Heart right ventricle (tissue), 16 donors: ENCODE measurements around the gene GNG13. TPM values are rescaled to one million over a fixed set of nuclear protein-coding genes. Genes with fewer than 3 reads are reported as not detected.

Experiments used
- ATAC-seq, 8 donors: fragments of 200-7000 bp; cut with Tn5 transposase; one replicate each; pipeline ENCODE4 v1.9.1; 2020; ENCODE audit warnings: mild to moderate bottlenecking in 8 of 8, moderate library complexity in 8 of 8, moderate number of reproducible peaks in 1 of 8
- DNase-seq, 2 donors: peaks; one replicate each; pipeline ENCODE4 v3.0.0-alpha.2; 2020
- H3K27ac ChIP-seq, 10 donors: fragments of 200-600 bp; sonication (generic) in 2 of 10; one replicate each; pipeline versions ENCODE4 v1.5.0 to v1.8.0; 2020 to 2022; ENCODE audit warnings: mild to moderate bottlenecking in 3 of 10
- H3K27me3 ChIP-seq, 7 donors: fragments of 200-600 bp; one replicate each; pipeline ENCODE4 v1.8.0; 2021 to 2022; ENCODE audit warnings: mild to moderate bottlenecking in 2 of 7
- H3K36me3 ChIP-seq, 9 donors: fragments of 200-600 bp; sonication (generic) in 1 of 9; one replicate each; pipeline versions ENCODE4 v1.5.0 to v1.8.0; 2020 to 2022; ENCODE audit warnings: mild to moderate bottlenecking in 2 of 9
- H3K4me1 ChIP-seq, 9 donors: fragments of 200-600 bp; sonication (generic) in 1 of 9; one replicate each; pipeline versions ENCODE4 v1.5.0 to v1.8.0; 2020 to 2022; ENCODE audit warnings: mild to moderate bottlenecking in 4 of 9
- H3K4me3 ChIP-seq, 10 donors: fragments of 200-600 bp; sonication (generic) in 2 of 10; one replicate each; pipeline versions ENCODE4 v1.5.0 to v1.8.0; 2020 to 2022; ENCODE audit warnings: mild to moderate bottlenecking in 7 of 10, moderate library complexity in 2 of 10
- H3K9me3 ChIP-seq, 11 donors: fragments of 200-600 bp in 10 of 11; sonication (generic) in 2 of 11; one replicate each; pipeline versions ENCODE4 v1.5.0 to v1.8.0; 2013 to 2022; ENCODE audit warnings: mild to moderate bottlenecking in 2 of 11, control low read depth in 1 of 11, moderate library complexity in 1 of 11
- CTCF ChIP-seq, 9 donors: fragments of 200-600 bp; sonication (generic) in 2 of 9; IDR thresholded peaks; one replicate each; pipeline versions ENCODE4 v1.5.0 to v1.8.0; 2021 to 2022; ENCODE audit warnings: antibody characterized with exemption in 9 of 9, mild to moderate bottlenecking in 5 of 9, moderate library complexity in 1 of 9
- WGBS, 2 donors: extraction: QIAGEN DNeasy Blood & Tissue Kit; methylation state at CpG; one replicate each; pipeline ENCODE4 v1.1.7; 2013; ENCODE audit warnings: inconsistent platforms in 1 of 2; 5-methylcytosine and 5-hydroxymethylcytosine counted together
- intact Hi-C, 10 donors: fragments of 100-400 bp; cut with DNase I; formaldehyde crosslinking; loops; one replicate each; pipeline versions ENCODE4 v1.11.1 to v1.14.2; 2022
- polyA plus RNA-seq, 2 donors: library from polyadenylated mRNA; stranded (reverse); fragments of 200-250 nt; gene quantifications; one replicate each; pipeline ENCODE4 v1.2.3, GENCODE V29; 2013
- total RNA-seq, 10 donors: library from RNA; stranded (reverse); fragmentation: NEBNext Ultra II Directional in 3 of 10; extraction: Animal tissue kit (Norgen Biotek cat#: 25700) in 3 of 10; gene quantifications; one replicate each; pipeline versions ENCODE4 v1.2.1 to v1.2.4, GENCODE V29; 2021 to 2023
- donor health status: Arrhythmogenic right ventricular cardiomyopathy.
- donor health status: ischemic (EF 13 %, LVEDD 7.1; RV severe dilation, severe dysfunction).
- donor health status: healthy with polysubstance abuse.
- donor health status: DM: no; HTN: yes; CAD: no.
- donor health status: DM: no; HTN: no; CAD: no.
- donor health status: ischemic (EF 25% LVEDD 6.9; RV normal size, moderate dysfunction).
- donor health status: ischemic (EF 25% LVEDD 5.7; RV mildly dilated, moderate dysfunction).
- donor health status: healthy.
- donor health status: DM: yes; HTN: yes; CAD: no.
- donor health status: Ischemic cardiomyopathy.
- donor health status: ischemic (EF 35%, LVEDD 5.7; RV mildly dilated, moderate dysfunction).
- donor health status: nonischemic (EF 11% LVEDD 7.7; RV severe dilation, severe dysfunction).
- donor health status: DM: yes; HTN: yes; CAD: no.
- donor health status: PGD.
- donor health status: ischemic (EF 29% LVEDD 5.4; RV normal size, mild dysfunction).
- donor health status: nonischemic (EF 23%, LVEDD 6.1; RV moderate dilation, normal function).

The GNG13 gene
- total and polyA plus RNA-seq, 12 donors: not detected

GRCh38 chr16:813916-814412 lies 13.4 kb upstream of the GNG13 start:
- H3K36me3 ChIP-seq: no peaks in the 10 kb centered on the region
- peaks cover 7 to 75% (median 69%) of the 10 kb centered on the region in 7 donors for H3K27me3 ChIP-seq
- H3K4me3 ChIP-seq: peak overlapping the region in 4 of 10 donors; percentile 12 to 34 (median 26)
- DNase-seq: no peak
- peaks cover 0 to 12% (median 0%) of the 10 kb centered on the region in 9 donors for H3K4me1 ChIP-seq
- peaks cover 0 to 5% (median 0%) of the 10 kb centered on the region in 11 donors for H3K9me3 ChIP-seq
- no peak for ATAC-seq
- TF ChIP-seq CTCF (IDR thresholded peaks at IDR 0.05): no peak
- no peak overlapping the region for H3K27ac ChIP-seq
- intact Hi-C loops: loop anchor here (1.0 to 10.0 kb wide), 6 partner anchors 238 to 381 kb away; partner anchors contain the start of gene C1QTNF8 (in 1 of the 10)
- WGBS, 2 donors: 61 to 68% methylated on average over 22 of the region's 22 CpGs

- Histone ChIP-seq H3K27ac (no peak overlapping the region), H3K9me3 (peaks cover 0 to 5% (median 0%) of the 10 kb centered on the region in 11 donors), H3K36me3 (no peaks in the 10 kb centered on the region), H3K4me3 (peak overlapping the region in 7 of 10 donors; percentile 12 to 34 (median 23)), H3K27me3 (peaks cover 7 to 69% (median 63%) of the 10 kb centered on the region in 7 donors), H3K4me1 (peaks cover 0 to 16% (median 5%) of the 10 kb centered on the region in 9 donors)
- DNase-seq: peak in 1 of 2 donors; percentile 60
- peak; percentile 31 to 75 (median 67) for TF ChIP-seq CTCF (IDR thresholded peaks at IDR 0.05)
- peak; percentile 51 to 83 (median 67) for ATAC-seq
- intact Hi-C loops: loop anchor here in 8 of 10 donors (1.0 to 10.0 kb wide), 6 partner anchors 239 to 381 kb away; partner anchors contain the start of gene C1QTNF8 (in 1 of the 8)
- WGBS, 2 donors: 9 to 10% methylated on average over 64 to 67 of the region's 67 CpGs
These were observed 12.8 kb upstream of the GNG13 start for GRCh38 chr16:813204-813915.

DNA sequence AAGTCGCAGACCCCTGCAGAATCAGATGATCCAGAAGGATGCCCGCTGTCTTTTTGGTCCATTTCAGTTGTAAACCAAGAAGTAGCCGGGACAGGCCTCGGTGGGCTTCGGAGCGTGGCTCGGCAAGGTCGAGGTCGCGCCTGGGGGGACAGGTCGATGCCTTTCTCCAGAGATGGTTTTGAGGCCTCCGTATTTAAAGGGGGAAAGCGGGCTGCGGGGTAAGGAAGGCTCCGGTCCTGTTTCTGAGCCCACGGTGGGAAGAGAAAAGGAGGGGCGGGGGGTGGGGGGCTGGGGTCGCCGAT lies 7.5 kb upstream of the GNG13 start:
- Histone ChIP-seq H3K27me3 (peaks cover 0 to 21% (median 17%) of the 10 kb centered on the region in 7 donors), H3K4me3 (peak overlapping the region; percentile 66 to 99 (median 84)), H3K36me3 (no peaks in the 10 kb centered on the region), H3K27ac (peak overlapping the region in 9 of 10 donors; percentile 91 to 99 (median 93)), H3K9me3 (peaks cover 0 to 5% (median 0%) of the 10 kb centered on the region in 11 donors), H3K4me1 (peaks cover 0 to 25% (median 19%) of the 10 kb centered on the region in 9 donors)
- intact Hi-C loops: loop anchor here in 1 of 10 donors (10.0 kb wide), 1 partner anchor 397 kb away; no protein-coding TSS in a partner anchor
- WGBS, 2 donors: 29 to 37% methylated on average over 19 of the region's 19 CpGs
- no peak for TF ChIP-seq CTCF (IDR thresholded peaks at IDR 0.05)
- DNase-seq (no peak), ATAC-seq (peak in 1 of 8 donors; percentile 3)

GRCh38 chr16:807347-808084 lies 7.0 kb upstream of the GNG13 start:
- peak overlapping the region; percentile 66 to 99 (median 84) for H3K4me3 ChIP-seq
- peaks cover 0 to 21% (median 18%) of the 10 kb centered on the region in 7 donors for H3K27me3 ChIP-seq
- intact Hi-C loops: loop anchor here in 1 of 10 donors (10.0 kb wide), 1 partner anchor 397 kb away; no protein-coding TSS in a partner anchor
- peak overlapping the region; percentile 41 to 99 (median 92) for H3K27ac ChIP-seq
- no peak for TF ChIP-seq CTCF (IDR thresholded peaks at IDR 0.05)
- WGBS, 2 donors: 7 to 19% methylated on average over 80 of the region's 80 CpGs
- H3K36me3 ChIP-seq: no peaks in the 10 kb centered on the region
- ATAC-seq (peak; percentile 96 to 99 (median 99)), DNase-seq (peak; percentile 92 to 94)
- H3K4me1 ChIP-seq: peaks cover 0 to 25% (median 19%) of the 10 kb centered on the region in 9 donors
- peaks cover 0 to 4% (median 0%) of the 10 kb centered on the region in 11 donors for H3K9me3 ChIP-seq
